Activated naive CD8-positive, alpha-beta T cell (primary cell): ENCODE measurements around the gene OTC.

Experiments used
- H3K27ac Mint-ChIP-seq: one replicate; pipeline ENCODE4 v1.8.0; 2021; ENCODE audit warnings: mixed read lengths
- H3K27me3 Mint-ChIP-seq: one replicate; pipeline ENCODE4 v1.8.0; 2021; ENCODE audit warnings: mixed read lengths
- H3K36me3 Mint-ChIP-seq: one replicate; pipeline ENCODE4 v1.8.0; 2021; ENCODE audit warnings: mixed read lengths
- H3K4me1 Mint-ChIP-seq: one replicate; pipeline ENCODE4 v1.8.0; 2021; ENCODE audit warnings: low read depth, mixed read lengths
- H3K4me3 Mint-ChIP-seq: one replicate; pipeline ENCODE4 v1.8.0; 2021; ENCODE audit warnings: mild to moderate bottlenecking, mixed read lengths
- H3K9me3 Mint-ChIP-seq: one replicate; pipeline ENCODE4 v1.8.0; 2021; ENCODE audit warnings: low read depth, mixed read lengths

Gene OTC

GRCh38 chrX:38341442-38341841, 11.0 kb upstream of the OTC start:
- Mint-ChIP-seq H3K4me3 (no peak overlapping the region), H3K9me3 (no peaks in the 10 kb centered on the region), H3K27me3 (peaks cover 8% of the 10 kb centered on the region), H3K27ac (no peak overlapping the region), H3K4me1 (no peaks in the 10 kb centered on the region), H3K36me3 (no peaks in the 10 kb centered on the region)

DNA sequence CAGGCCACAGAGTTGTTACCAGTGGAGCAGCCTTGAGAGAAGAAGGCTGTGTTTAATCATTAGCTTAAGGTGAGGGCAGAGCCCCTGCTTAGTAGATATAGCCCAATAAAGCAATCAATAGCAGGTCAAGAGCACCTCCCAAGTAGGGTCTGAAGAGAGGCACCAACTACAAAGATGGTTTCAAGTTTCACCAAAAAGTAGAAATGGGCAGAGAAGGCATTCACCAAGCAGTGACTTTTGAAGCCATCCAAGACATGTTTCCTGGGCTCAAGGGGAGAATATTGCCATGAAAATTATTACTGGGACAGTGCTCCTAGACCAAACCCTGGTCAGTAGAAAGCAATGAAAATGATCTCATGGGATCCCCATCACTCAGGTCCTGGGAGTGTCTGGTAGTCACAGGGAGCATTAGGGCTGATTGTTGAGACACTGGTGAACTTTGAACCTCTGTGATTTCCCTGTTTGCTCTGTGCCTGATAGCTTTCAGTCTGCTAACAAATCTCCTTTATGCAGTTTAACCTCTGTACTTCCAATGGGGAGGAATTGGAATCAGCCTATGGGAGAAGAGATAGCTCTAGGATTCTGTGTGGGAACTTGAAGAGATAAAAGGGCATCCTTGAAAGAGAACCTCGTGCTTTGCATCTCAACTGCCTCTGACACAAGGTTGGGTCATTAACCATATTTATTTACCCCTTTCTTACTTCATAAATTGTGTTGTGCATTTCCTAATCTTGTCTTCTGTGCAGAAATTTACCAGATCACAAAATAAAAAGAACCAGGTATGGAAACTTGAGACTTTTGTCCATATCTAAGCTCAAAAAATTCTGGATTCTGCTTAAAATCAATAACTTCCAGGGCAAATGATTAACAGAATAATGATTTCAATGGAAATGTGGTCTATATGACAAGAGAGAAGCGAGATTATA, 9.3 kb upstream of the OTC start:
- no peak overlapping the region for H3K4me3 Mint-ChIP-seq
- H3K27ac Mint-ChIP-seq: no peak overlapping the region
- H3K36me3 Mint-ChIP-seq: no peaks in the 10 kb centered on the region
- H3K9me3 Mint-ChIP-seq: no peaks in the 10 kb centered on the region
- H3K4me1 Mint-ChIP-seq: no peaks in the 10 kb centered on the region
- peaks cover 8% of the 10 kb centered on the region for H3K27me3 Mint-ChIP-seq

- no peaks in the 10 kb centered on the region for H3K36me3 Mint-ChIP-seq
- no peak overlapping the region for H3K4me3 Mint-ChIP-seq
- H3K4me1 Mint-ChIP-seq: no peaks in the 10 kb centered on the region
- H3K9me3 Mint-ChIP-seq: no peaks in the 10 kb centered on the region
- peaks cover 12% of the 10 kb centered on the region for H3K27me3 Mint-ChIP-seq
- no peak overlapping the region for H3K27ac Mint-ChIP-seq
These were observed 6.3 kb upstream of the OTC start for GRCh38 chrX:38346150-38346549.

DNA sequence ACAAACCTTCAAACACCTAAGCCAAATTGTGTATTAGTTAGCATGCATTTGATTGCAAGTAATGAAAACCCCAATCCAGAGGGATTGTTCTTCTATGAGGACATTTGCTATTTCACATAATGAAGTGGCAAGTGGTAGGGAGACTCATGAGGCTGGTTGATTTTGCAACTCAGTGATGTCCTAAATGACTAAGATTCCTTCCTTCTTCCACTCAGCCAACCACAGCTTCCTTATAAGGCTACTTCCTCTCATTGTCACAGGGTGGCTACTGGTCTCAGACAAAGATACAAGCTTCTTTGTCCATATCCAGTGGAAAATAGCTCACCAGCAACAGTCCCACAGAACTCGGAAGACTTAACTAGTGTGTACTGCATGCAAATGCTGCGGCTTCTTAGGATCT, 5.3 kb upstream of the OTC start:
- no peak overlapping the region for H3K4me3 Mint-ChIP-seq
- H3K27ac Mint-ChIP-seq: no peak overlapping the region
- no peaks in the 10 kb centered on the region for H3K36me3 Mint-ChIP-seq

GRCh38 chrX:38351346-38351745, 1.1 kb upstream of the OTC start:
- H3K4me3 Mint-ChIP-seq: no peak overlapping the region
- H3K27me3 Mint-ChIP-seq: peaks cover 7% of the 10 kb centered on the region
- H3K36me3 Mint-ChIP-seq: no peaks in the 10 kb centered on the region
- H3K27ac Mint-ChIP-seq: no peak overlapping the region
- H3K4me1 Mint-ChIP-seq: no peaks in the 10 kb centered on the region
- no peaks in the 10 kb centered on the region for H3K9me3 Mint-ChIP-seq

More for the DNA sequence above, 5.3 kb upstream of the OTC start:
- Mint-ChIP-seq H3K9me3 (no peaks in the 10 kb centered on the region), H3K4me1 (no peaks in the 10 kb centered on the region), H3K27me3 (peaks cover 13% of the 10 kb centered on the region)

DNA sequence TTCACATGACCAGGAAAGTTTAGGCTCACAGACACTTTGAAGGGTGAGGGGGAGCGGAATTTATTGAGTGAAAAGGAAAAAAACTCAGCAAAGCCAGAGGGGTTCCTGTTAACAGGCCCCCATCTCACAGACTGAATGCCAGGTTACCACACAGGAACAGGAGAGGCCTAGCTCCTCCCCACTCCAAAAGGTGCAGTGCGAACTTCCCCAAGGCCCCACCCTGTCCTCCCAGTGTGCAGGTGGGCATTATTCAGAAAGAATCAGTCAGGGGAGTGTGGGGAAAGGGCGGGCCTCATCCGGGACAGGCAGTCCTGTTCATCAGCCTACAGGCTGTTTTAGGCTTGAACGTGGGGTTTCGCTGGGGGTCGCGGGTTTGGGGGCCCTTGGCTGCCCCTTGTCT, 4.0 kb downstream of the OTC start:
- Mint-ChIP-seq H3K4me3 (no peak overlapping the region), H3K27ac (no peak overlapping the region), H3K4me1 (no peaks in the 10 kb centered on the region), H3K9me3 (no peaks in the 10 kb centered on the region), H3K27me3 (peaks cover under 1% of the 10 kb centered on the region), H3K36me3 (no peaks in the 10 kb centered on the region)

- H3K4me1 Mint-ChIP-seq: no peaks in the 10 kb centered on the region
- no peak overlapping the region for H3K4me3 Mint-ChIP-seq
- no peak overlapping the region for H3K27ac Mint-ChIP-seq
- no peaks in the 10 kb centered on the region for H3K36me3 Mint-ChIP-seq
- H3K27me3 Mint-ChIP-seq: no peaks in the 10 kb centered on the region
- H3K9me3 Mint-ChIP-seq: no peaks in the 10 kb centered on the region
These were observed 5.6 kb downstream of the OTC start for GRCh38 chrX:38357747-38358673.

GRCh38 chrX:38363046-38363445, 10.6 kb downstream of the OTC start:
- H3K27ac Mint-ChIP-seq: no peak overlapping the region
- H3K4me3 Mint-ChIP-seq: no peak overlapping the region
- no peaks in the 10 kb centered on the region for H3K27me3 Mint-ChIP-seq
- no peaks in the 10 kb centered on the region for H3K4me1 Mint-ChIP-seq
- H3K36me3 Mint-ChIP-seq: no peaks in the 10 kb centered on the region
- no peaks in the 10 kb centered on the region for H3K9me3 Mint-ChIP-seq

GRCh38 chrX:38365954-38366353, 13.6 kb downstream of the OTC start:
- H3K27me3 Mint-ChIP-seq: no peaks in the 10 kb centered on the region
- H3K36me3 Mint-ChIP-seq: no peaks in the 10 kb centered on the region
- no peak overlapping the region for H3K4me3 Mint-ChIP-seq
- H3K4me1 Mint-ChIP-seq: no peaks in the 10 kb centered on the region
- no peaks in the 10 kb centered on the region for H3K9me3 Mint-ChIP-seq
- H3K27ac Mint-ChIP-seq: no peak overlapping the region

- Mint-ChIP-seq H3K27ac (no peak overlapping the region), H3K4me3 (no peak overlapping the region), H3K4me1 (no peaks in the 10 kb centered on the region), H3K9me3 (no peaks in the 10 kb centered on the region), H3K36me3 (no peaks in the 10 kb centered on the region), H3K27me3 (no peaks in the 10 kb centered on the region)
These were observed 16.4 kb downstream of the OTC start for GRCh38 chrX:38368774-38369173.

- H3K27ac Mint-ChIP-seq: no peak overlapping the region
- H3K4me3 Mint-ChIP-seq: no peak overlapping the region
- no peaks in the 10 kb centered on the region for H3K9me3 Mint-ChIP-seq
- no peaks in the 10 kb centered on the region for H3K36me3 Mint-ChIP-seq
- no peaks in the 10 kb centered on the region for H3K4me1 Mint-ChIP-seq
- no peaks in the 10 kb centered on the region for H3K27me3 Mint-ChIP-seq
These were observed 19.2 kb downstream of the OTC start for GRCh38 chrX:38371641-38372040.

- no peaks in the 10 kb centered on the region for H3K9me3 Mint-ChIP-seq
- no peaks in the 10 kb centered on the region for H3K36me3 Mint-ChIP-seq
- no peak overlapping the region for H3K27ac Mint-ChIP-seq
- no peak overlapping the region for H3K4me3 Mint-ChIP-seq
- no peaks in the 10 kb centered on the region for H3K27me3 Mint-ChIP-seq
- H3K4me1 Mint-ChIP-seq: no peaks in the 10 kb centered on the region
These were observed 22.0 kb downstream of the OTC start for GRCh38 chrX:38374431-38374830.

GRCh38 chrX:38375891-38376290, 23.5 kb downstream of the OTC start:
- no peaks in the 10 kb centered on the region for H3K4me1 Mint-ChIP-seq
- no peaks in the 10 kb centered on the region for H3K9me3 Mint-ChIP-seq
- no peak overlapping the region for H3K27ac Mint-ChIP-seq
- H3K27me3 Mint-ChIP-seq: no peaks in the 10 kb centered on the region
- no peak overlapping the region for H3K4me3 Mint-ChIP-seq
- H3K36me3 Mint-ChIP-seq: no peaks in the 10 kb centered on the region

GRCh38 chrX:38376747-38377146, 24.3 kb downstream of the OTC start:
- no peaks in the 10 kb centered on the region for H3K36me3 Mint-ChIP-seq
- no peaks in the 10 kb centered on the region for H3K9me3 Mint-ChIP-seq
- no peaks in the 10 kb centered on the region for H3K4me1 Mint-ChIP-seq
- H3K4me3 Mint-ChIP-seq: no peak overlapping the region
- H3K27ac Mint-ChIP-seq: no peak overlapping the region
- no peaks in the 10 kb centered on the region for H3K27me3 Mint-ChIP-seq

DNA sequence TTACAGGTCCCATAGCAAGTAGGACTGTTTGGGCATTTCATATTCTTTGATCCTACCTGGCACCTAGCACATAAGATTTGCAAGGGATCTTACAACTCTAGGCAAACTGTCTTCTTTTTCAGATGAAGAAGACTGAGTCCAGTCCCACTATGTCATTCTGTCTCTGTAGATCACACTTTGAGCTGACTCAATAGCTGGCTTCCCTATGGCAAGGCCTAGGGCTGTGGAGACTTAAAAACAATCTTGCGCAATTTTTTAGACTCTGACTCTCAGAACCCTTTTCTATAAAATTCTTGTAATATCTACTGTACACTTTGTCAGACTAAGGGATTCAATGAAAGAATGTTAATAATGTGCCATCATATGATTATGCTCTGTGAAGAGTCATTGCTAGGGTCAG, 26.7 kb downstream of the OTC start:
- Mint-ChIP-seq H3K4me3 (no peak overlapping the region), H3K27ac (no peak overlapping the region), H3K27me3 (no peaks in the 10 kb centered on the region), H3K9me3 (no peaks in the 10 kb centered on the region), H3K36me3 (no peaks in the 10 kb centered on the region), H3K4me1 (no peaks in the 10 kb centered on the region)
